DND-41 (cell line): ENCODE results near the gene ECHS1.

Experiments used
- CTCF ChIP-seq: IDR thresholded peaks from 2 replicates; pipeline ENCODE4 v1.5.1; 2012; ENCODE audit warnings: borderline replicate concordance, low read length, moderate library complexity, mild to moderate bottlenecking; ENCODE audit not compliant: poor library complexity, severe bottlenecking; ENCODE audit errors: extremely low read depth
- EZH2 ChIP-seq: IDR thresholded peaks from 3 replicates; pipeline ENCODE4 v1.6.1; 2012; ENCODE audit warnings: borderline replicate concordance, low read depth, mild to moderate bottlenecking, moderate library complexity, low read length, inconsistent platforms; ENCODE audit not compliant: severe bottlenecking

DNA sequence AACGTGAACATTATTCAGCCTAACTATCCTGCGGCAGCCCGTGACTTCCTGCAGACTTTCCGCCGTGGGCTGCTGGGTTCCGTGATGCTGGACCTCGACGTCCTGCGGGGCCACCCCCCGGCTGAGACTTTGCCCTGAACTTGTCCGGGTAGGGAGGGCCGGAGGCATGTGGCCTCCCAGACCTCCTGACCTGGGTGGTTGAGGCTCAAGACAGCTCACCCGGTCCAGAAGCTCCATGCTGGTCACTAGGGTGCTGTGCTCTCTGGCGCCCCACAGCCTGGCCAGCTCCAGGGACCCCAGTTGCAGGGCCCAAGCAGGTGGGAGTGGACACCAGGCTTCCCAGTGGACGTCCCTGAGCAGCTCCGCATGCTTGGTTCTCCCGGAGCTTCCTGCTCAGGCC is 46.9 kb upstream of the ECHS1 start:
- TF ChIP-seq CTCF = no peak
- no peak for TF ChIP-seq EZH2
